ENCODE data around the gene MICAL1. TPM values are rescaled to one million over a fixed set of nuclear protein-coding genes. Genes with fewer than 3 reads are reported as not detected.

MICAL1 gene
- total and polyA plus RNA-seq, 2 experiments from 2014 or later: 46.5 to 51.2 TPM

DNA sequence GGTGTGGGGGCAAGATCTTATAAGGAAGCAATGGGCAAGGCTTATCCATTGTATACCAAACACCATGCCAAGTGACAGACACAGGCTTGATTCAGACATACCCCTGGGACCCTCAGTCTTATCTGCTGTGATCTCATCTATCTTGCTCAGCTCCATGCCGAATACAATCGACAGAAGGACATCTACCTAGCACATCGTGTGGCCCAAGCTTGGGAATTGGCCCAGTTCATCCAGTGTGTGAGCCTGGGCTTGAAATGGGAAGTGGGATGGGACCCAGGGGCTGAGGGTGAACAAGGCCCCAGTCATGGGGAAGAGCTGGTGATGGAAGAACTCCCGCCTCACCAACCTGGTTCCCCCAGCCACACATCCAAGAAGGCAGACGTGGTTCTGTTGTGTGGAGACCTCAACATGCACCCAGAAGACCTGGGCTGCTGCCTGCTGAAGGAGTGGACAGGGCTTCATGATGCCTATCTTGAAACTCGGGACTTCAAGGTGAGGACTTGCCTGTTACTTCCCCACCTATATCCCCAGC lies 13.1 kb downstream of the MICAL1 start:
- Histone ChIP-seq H3K9me2 (replicated peaks; ENCODE audit: insufficient read depth) (no peaks in the 10 kb centered on the region), H3K79me2 (peaks cover 9% of the 10 kb centered on the region), H2AFZ (no peak overlapping the region), H3K27ac (no peak overlapping the region), H3K4me2 (peak overlapping the region; percentile 89), H3K36me3 (replicated peaks; ENCODE audit: insufficient read depth, low read depth) (no peaks in the 10 kb centered on the region), H3K9me3 (ENCODE audit: low read depth) (no peaks in the 10 kb centered on the region), H4K20me1 (ENCODE audit: insufficient read depth, poor library complexity, severe bottlenecking) (no peaks in the 10 kb centered on the region), H3K27me3 (no peaks in the 10 kb centered on the region), H3K4me3 (no peak overlapping the region), H3K4me1 (ENCODE audit: insufficient read depth) (peaks cover 8% of the 10 kb centered on the region)
- TF ChIP-seq, protein P1, sequence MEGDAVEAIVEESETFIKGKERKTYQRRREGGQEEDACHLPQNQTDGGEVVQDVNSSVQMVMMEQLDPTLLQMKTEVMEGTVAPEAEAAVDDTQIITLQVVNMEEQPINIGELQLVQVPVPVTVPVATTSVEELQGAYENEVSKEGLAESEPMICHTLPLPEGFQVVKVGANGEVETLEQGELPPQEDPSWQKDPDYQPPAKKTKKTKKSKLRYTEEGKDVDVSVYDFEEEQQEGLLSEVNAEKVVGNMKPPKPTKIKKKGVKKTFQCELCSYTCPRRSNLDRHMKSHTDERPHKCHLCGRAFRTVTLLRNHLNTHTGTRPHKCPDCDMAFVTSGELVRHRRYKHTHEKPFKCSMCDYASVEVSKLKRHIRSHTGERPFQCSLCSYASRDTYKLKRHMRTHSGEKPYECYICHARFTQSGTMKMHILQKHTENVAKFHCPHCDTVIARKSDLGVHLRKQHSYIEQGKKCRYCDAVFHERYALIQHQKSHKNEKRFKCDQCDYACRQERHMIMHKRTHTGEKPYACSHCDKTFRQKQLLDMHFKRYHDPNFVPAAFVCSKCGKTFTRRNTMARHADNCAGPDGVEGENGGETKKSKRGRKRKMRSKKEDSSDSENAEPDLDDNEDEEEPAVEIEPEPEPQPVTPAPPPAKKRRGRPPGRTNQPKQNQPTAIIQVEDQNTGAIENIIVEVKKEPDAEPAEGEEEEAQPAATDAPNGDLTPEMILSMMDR (IDR thresholded peaks at IDR 0.05; ENCODE audit: poor library complexity): no peak
- no peak for TF ChIP-seq EZH2 (IDR thresholded peaks at IDR 0.05; ENCODE audit: borderline replicate concordance)
- TF ChIP-seq EZH2phosphoT487 (IDR thresholded peaks at IDR 0.05; ENCODE audit: low read depth, severe bottlenecking, unreplicated experiment): no peak
- DNase-seq (ENCODE audit: low spot score): no peak
- 96% methylated on average over 6 of the region's 6 CpGs for WGBS (ENCODE audit: low lambda C conversion rate, missing lambda C conversion rate)

- H3K4me1 ChIP-seq (ENCODE audit: insufficient read depth): peaks cover 8% of the 10 kb centered on the region
- peak overlapping the region; percentile 96 for H2AFZ ChIP-seq
- TF ChIP-seq EZH2phosphoT487 (IDR thresholded peaks at IDR 0.05; ENCODE audit: low read depth, severe bottlenecking, unreplicated experiment) (no peak), EZH2 (IDR thresholded peaks at IDR 0.05; ENCODE audit: borderline replicate concordance) (no peak)
- TF ChIP-seq, protein P1 (IDR thresholded peaks at IDR 0.05; ENCODE audit: poor library complexity): peak; percentile 32
- H3K27me3 ChIP-seq: no peaks in the 10 kb centered on the region
- H3K4me2 ChIP-seq: peak overlapping the region; percentile 89
- no peaks in the 10 kb centered on the region for H3K9me3 ChIP-seq (ENCODE audit: low read depth)
- peaks cover 9% of the 10 kb centered on the region for H3K79me2 ChIP-seq
- H3K4me3 ChIP-seq: peak overlapping the region; percentile 89
- DNase-seq (ENCODE audit: low spot score): peak; percentile 84
- H3K36me3 ChIP-seq (replicated peaks; ENCODE audit: insufficient read depth, low read depth): no peaks in the 10 kb centered on the region
- H3K9me2 ChIP-seq (replicated peaks; ENCODE audit: insufficient read depth): no peaks in the 10 kb centered on the region
- peak overlapping the region; percentile 94 for H3K27ac ChIP-seq
- H4K20me1 ChIP-seq (ENCODE audit: insufficient read depth, poor library complexity, severe bottlenecking): no peaks in the 10 kb centered on the region
- WGBS (ENCODE audit: low lambda C conversion rate, missing lambda C conversion rate): 4% methylated on average over 28 of the region's 31 CpGs
These were observed 14.3 kb downstream of the MICAL1 start for GRCh38 chr6:109441069-109441816.

GRCh38 chr6:109440331-109441068 lies 15.1 kb downstream of the MICAL1 start, which contains the start of the genes PPIL6 and SMPD2:
TSS of gene PPIL6 (minus strand) at chr6:109440628. CDS start at chr6:109440590, 38 bp downstream.
TSS of gene SMPD2 (plus strand) at chr6:109440724. CDS start at chr6:109441122, 398 bp downstream.
- Histone ChIP-seq H3K4me2 (peak within 1 kb of the TSS; percentile 89), H3K4me3 (peak within 1 kb of the TSS; percentile 89), H3K9me2 (replicated peaks; ENCODE audit: insufficient read depth) (no peaks in the 10 kb centered on the region), H3K27ac (peak within 1 kb of the TSS; percentile 94), H3K9me3 (ENCODE audit: low read depth) (no peaks in the 10 kb centered on the region), H3K4me1 (ENCODE audit: insufficient read depth) (peaks cover 8% of the 10 kb centered on the region), H3K79me2 (peaks cover 9% of the 10 kb centered on the region), H3K27me3 (no peaks in the 10 kb centered on the region), H4K20me1 (ENCODE audit: insufficient read depth, poor library complexity, severe bottlenecking) (no peaks in the 10 kb centered on the region), H2AFZ (peak within 1 kb of the TSS; percentile 96), H3K36me3 (replicated peaks; ENCODE audit: insufficient read depth, low read depth) (no peaks in the 10 kb centered on the region)
- WGBS (ENCODE audit: low lambda C conversion rate, missing lambda C conversion rate): under 1% methylated on average over 88 of the region's 102 CpGs
- TF ChIP-seq EZH2 (IDR thresholded peaks at IDR 0.05; ENCODE audit: borderline replicate concordance) (no peak), EZH2phosphoT487 (IDR thresholded peaks at IDR 0.05; ENCODE audit: low read depth, severe bottlenecking, unreplicated experiment) (no peak)
- TF ChIP-seq, protein P1 (IDR thresholded peaks at IDR 0.05; ENCODE audit: poor library complexity): no peak
- DNase-seq (ENCODE audit: low spot score): peak; percentile 96
